ENCODE results near the gene GLI2. TPM values are rescaled to one million over a fixed set of nuclear protein-coding genes. Genes with fewer than 3 reads are reported as not detected.

Gene GLI2
- polyA plus RNA-seq, 1 donor, result 8.5 TPM

DNA sequence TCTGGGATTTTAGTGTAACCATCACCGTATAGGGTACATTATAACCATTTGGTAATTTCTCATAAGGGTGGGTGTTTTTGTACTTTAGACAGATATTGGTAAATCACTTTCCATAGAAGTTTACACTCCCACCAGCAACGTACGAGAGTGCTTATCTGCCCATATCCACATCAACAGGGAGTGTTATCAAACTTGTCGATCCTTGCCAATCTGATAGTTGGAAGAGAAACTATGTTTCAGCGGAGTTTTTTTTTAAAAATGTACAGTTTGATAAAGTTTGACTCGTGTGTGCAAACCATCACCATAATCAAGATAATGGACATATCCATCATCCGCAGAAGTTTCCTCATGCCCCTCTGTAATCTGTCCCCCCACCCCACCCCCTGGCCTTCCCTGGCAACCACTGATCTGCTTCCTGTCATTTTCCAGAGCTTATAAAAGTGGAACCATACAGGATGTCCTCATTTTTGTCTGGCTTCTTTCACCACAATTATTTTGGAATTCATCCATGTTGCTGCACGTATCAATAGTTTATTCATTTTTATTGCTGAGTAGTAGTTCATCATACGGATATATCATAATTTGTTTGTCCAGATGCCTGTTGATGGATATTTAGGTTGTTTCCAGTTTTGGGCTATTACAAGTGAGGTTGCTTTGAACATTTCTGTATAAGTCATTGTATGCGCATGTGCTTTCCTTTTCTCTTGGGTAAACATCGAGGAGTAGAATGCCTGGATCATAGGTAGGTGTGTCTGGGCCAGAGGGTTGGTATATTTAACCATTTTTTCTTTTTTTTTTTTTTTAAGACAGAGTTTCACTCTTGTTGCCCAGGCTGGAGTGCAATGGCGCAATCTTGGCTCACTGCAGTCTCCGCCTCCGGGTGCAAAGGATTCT is 18.6 kb downstream of the GLI2 start:
- no peak for DNase-seq (ENCODE audit: low read depth)

- peak; percentile 91 for DNase-seq (ENCODE audit: low read depth)
These were observed 22.8 kb downstream of the GLI2 start for GRCh38 chr2:120758181-120759144.

GRCh38 chr2:120759543-120760331 is 24.1 kb downstream of the GLI2 start:
- DNase-seq (ENCODE audit: low read depth), result no peak

GRCh38 chr2:120760446-120761135 is 24.9 kb downstream of the GLI2 start:
- DNase-seq (ENCODE audit: low read depth), result no peak

DNA sequence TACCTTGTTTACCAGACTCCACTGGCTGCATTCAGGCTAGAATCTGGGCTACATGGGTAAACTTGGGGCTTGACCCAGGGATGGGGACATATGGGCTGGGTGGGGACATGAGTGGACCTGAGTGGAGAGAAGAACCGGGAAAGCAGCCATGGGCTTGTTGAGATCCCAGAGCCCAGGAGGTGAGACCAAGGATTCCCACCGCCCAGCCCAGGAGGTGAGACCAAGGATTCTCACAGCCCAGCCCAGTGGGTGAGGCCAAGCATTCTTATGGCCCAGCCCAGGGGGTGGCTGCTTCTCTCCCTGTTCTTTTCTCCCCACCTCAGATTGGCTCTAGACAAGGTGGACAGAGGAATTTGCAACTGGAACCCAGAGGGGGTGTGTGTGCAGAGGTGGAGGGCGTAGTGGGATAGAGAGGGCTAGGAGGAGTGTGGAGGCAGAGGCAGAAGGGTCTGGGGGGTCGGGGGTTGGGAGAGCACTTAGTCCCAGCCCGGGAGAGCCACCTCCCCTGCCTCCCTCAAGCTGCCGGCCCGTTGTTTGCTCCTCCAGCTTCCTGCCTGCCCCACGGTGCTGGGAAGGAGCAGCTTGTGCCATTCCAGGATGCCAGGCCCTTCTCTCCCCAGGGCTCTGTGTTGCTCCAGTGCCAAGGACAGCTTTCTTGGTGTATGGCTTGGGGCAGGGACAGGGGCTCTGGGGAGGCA is 25.6 kb downstream of the GLI2 start:
- DNase-seq (ENCODE audit: low read depth), result no peak

GRCh38 chr2:120761911-120762310 is 26.2 kb downstream of the GLI2 start:
- no peak for DNase-seq (ENCODE audit: low read depth)

GRCh38 chr2:120762341-120763061 is 26.8 kb downstream of the GLI2 start:
- DNase-seq (ENCODE audit: low read depth), result no peak

DNA sequence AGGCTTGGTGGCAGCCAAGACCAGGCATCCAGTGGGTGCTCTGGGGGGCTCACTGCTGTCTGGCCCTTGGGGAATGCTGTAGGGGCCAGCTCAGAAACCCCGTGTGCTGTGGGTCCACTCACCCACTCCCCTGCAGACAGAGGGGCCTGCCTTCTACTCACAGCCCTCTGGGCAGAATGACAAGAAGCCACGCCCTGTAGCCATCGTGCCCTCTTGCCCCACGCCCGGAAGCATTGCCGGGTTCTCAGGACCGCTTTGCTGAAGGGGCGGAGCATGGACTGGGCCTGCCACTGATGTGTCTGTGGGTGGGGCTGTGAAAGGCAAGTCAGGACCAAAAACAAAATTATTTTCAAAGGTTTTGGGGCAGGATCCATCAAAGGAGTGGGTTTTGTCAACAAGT is 27.8 kb downstream of the GLI2 start:
- no peak for DNase-seq (ENCODE audit: low read depth)

GRCh38 chr2:120763931-120764330 is 28.3 kb downstream of the GLI2 start:
- DNase-seq (ENCODE audit: low read depth), result no peak

DNA sequence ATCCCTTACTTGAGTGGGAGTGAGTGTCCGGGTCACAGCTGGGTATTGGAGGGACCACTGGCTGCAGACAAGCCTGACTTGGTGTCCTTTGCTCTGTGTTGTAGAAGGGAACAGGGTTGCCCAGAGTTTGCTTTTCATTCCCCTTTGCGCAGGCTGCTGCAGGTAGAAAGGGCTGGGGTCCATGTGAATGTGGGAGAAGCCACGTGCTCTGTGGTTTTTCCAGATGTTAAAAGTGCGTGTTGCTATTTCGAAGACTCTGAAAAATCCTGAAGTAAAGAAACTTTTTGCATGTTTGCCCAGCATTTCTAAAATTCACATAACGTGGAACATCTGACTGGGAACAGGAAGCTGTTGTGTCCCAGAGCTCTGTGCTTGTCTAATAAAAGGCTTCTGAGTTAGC is 28.8 kb downstream of the GLI2 start:
- DNase-seq (ENCODE audit: low read depth), result no peak

GRCh38 chr2:120764991-120765677 is 29.5 kb downstream of the GLI2 start:
- DNase-seq (ENCODE audit: low read depth), result no peak

- DNase-seq (ENCODE audit: low read depth), result no peak
These were observed 30.2 kb downstream of the GLI2 start for GRCh38 chr2:120765678-120766469.

DNA sequence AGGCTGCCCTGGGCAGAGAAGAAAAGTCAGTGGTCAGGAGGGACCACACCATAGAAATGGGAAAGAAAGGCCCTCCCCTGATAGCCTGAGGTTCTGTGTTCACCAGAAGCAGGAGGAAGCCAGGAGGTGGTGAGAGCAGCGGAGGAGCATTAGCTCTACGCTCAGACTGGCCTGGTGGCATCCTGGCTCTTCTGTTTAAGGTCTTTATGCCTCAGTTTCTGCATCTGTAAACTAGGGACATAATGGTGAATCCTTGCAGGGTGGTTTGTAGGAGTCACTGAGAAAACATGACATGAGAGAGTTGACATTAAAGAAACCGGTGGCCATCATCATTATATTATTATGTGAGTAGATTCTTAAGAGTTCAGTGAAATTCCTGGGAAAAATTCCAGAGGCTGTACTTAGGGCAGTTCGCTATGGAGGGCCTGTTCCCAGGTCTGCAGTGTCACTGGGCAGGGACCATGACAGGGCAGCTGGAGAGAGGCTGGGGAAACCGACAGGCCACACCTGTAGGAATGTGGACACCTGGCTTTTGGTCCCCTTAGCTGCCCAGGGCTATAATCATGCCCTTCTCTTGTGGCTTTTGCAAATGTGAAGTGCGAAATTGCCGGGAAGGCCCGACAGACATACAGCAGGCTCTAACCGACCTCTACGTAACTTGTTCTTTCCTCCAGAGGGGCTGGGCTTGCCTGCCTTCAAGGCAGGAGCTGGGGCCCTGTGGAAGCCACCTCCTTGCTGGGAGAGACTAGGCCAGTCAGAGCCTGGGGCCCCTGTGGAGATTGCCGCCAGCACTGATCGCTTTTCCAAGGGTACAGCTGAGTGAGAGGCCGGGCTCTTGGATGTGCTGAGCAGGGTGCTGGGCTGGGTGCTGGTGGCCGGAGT is 31.0 kb downstream of the GLI2 start:
- DNase-seq (ENCODE audit: low read depth), result no peak

- DNase-seq (ENCODE audit: low read depth), result no peak
These were observed 31.9 kb downstream of the GLI2 start for GRCh38 chr2:120767486-120768005.

DNA sequence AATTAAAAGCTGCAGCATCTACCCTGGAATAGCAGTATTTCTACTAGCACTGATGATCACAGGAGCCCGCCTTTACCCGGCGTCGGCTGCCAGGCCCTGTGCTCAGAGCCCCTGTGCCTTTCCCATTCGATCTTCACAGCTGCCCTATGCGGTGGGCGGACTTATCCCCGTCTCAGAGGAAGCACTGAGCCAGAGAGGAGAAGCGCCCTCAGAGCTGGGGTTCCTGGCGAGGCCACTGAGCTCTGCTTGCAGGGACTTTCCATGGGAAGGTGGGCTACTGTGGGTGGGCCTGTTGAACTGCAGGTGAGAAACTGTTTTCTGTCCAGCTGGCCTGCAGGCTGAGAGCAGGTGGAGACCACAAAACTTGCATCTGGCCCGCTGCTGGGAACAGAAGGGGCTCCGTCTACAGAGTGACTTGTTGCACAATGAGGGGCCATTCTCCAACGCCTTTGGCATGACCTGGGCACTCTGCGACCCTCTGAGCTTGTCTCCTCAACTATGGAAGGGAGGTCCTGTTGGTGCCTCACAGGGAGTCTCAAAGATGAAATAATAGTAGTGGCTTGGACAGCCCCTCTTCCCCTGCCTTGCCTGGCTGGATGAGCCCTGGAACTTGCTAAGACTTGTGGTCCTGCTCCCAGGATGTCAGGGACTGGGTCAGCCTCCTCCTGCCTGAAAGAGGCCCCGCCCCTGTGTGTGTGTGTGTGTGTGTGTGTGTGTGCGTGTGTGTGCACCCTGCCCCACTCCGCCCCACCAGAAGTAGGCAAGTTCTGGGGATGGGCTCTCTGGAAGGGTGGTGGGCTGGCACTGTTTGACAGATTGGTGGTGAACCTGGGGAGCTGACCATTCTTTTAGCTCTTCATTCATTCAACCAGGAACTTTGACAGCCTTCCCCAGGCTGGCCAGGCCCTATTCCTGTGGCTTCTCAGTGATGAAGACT is 32.7 kb downstream of the GLI2 start:
- DNase-seq (ENCODE audit: low read depth), result no peak
